ENCODE data around the gene FMN1.

FMN1 gene

GRCh38 chr15:32790352-32790999, 404.0 kb downstream of the FMN1 start:
- Histone ChIP-seq H3K4me1 (no peaks in the 10 kb centered on the region), H3K4me3 (no peak overlapping the region), H3K36me3 (no peaks in the 10 kb centered on the region), H3K9me3 (no peaks in the 10 kb centered on the region), H3K27me3 (no peaks in the 10 kb centered on the region), H3K27ac (no peak overlapping the region)
- TF ChIP-seq, protein P1, sequence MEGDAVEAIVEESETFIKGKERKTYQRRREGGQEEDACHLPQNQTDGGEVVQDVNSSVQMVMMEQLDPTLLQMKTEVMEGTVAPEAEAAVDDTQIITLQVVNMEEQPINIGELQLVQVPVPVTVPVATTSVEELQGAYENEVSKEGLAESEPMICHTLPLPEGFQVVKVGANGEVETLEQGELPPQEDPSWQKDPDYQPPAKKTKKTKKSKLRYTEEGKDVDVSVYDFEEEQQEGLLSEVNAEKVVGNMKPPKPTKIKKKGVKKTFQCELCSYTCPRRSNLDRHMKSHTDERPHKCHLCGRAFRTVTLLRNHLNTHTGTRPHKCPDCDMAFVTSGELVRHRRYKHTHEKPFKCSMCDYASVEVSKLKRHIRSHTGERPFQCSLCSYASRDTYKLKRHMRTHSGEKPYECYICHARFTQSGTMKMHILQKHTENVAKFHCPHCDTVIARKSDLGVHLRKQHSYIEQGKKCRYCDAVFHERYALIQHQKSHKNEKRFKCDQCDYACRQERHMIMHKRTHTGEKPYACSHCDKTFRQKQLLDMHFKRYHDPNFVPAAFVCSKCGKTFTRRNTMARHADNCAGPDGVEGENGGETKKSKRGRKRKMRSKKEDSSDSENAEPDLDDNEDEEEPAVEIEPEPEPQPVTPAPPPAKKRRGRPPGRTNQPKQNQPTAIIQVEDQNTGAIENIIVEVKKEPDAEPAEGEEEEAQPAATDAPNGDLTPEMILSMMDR (IDR thresholded peaks at IDR 0.05) = no peak
- intact Hi-C loops (cut with DNase I; ENCODE audit: low total_unique reads) = no loop called here
- DNase-seq = no peak

DNA sequence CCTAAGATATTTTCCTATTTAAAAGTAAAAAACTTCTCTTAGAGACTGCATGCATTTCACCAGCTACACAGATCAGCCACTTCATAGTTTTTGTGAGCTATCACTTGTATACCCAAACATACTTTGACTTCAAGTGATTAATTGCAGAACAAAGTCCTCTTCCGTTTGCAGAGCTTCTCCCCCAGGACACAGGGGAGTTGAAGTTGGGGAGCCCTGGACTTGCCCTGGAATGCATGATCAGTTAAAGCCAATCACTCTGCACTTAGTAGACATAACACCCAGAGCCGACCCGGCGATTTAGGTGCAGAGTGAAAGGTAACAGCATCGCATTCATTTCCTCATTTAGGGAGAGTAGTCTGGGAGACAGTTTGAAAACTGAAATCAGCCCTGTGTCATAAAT, 406.6 kb downstream of the FMN1 start:
- Histone ChIP-seq H3K9me3 (no peaks in the 10 kb centered on the region), H3K4me1 (no peaks in the 10 kb centered on the region), H3K27me3 (no peaks in the 10 kb centered on the region), H3K36me3 (no peaks in the 10 kb centered on the region), H3K27ac (no peak overlapping the region), H3K4me3 (no peak overlapping the region)
- intact Hi-C loops (cut with DNase I; ENCODE audit: low total_unique reads) = no loop called here
- DNase-seq = no peak
- TF ChIP-seq, protein P1 (IDR thresholded peaks at IDR 0.05) = no peak

GRCh38 chr15:32786906-32787305, 407.6 kb downstream of the FMN1 start:
- Histone ChIP-seq H3K27me3 (no peaks in the 10 kb centered on the region), H3K27ac (no peak overlapping the region), H3K4me1 (no peaks in the 10 kb centered on the region), H3K4me3 (no peak overlapping the region), H3K36me3 (no peaks in the 10 kb centered on the region), H3K9me3 (no peaks in the 10 kb centered on the region)
- intact Hi-C loops (cut with DNase I; ENCODE audit: low total_unique reads) = no loop called here
- DNase-seq = no peak
- TF ChIP-seq, protein P1 (IDR thresholded peaks at IDR 0.05) = no peak

GRCh38 chr15:32784581-32784980, 409.9 kb downstream of the FMN1 start:
- no peak for DNase-seq
- Histone ChIP-seq H3K27ac (no peak overlapping the region), H3K27me3 (no peaks in the 10 kb centered on the region), H3K9me3 (no peaks in the 10 kb centered on the region), H3K36me3 (no peaks in the 10 kb centered on the region), H3K4me3 (no peak overlapping the region), H3K4me1 (no peaks in the 10 kb centered on the region)
- intact Hi-C loops (cut with DNase I; ENCODE audit: low total_unique reads) = no loop called here
- TF ChIP-seq, protein P1 (IDR thresholded peaks at IDR 0.05) = no peak

- Histone ChIP-seq H3K27ac (no peak overlapping the region), H3K27me3 (no peaks in the 10 kb centered on the region), H3K36me3 (no peaks in the 10 kb centered on the region), H3K4me1 (no peaks in the 10 kb centered on the region), H3K4me3 (no peak overlapping the region), H3K9me3 (peaks cover 0 to 6% (median 4%) of the 10 kb centered on the region in 3 donors)
- intact Hi-C loops (cut with DNase I; ENCODE audit: low total_unique reads) = no loop called here
- TF ChIP-seq, protein P1 (IDR thresholded peaks at IDR 0.05) = no peak
- no peak for DNase-seq
These were observed 412.7 kb downstream of the FMN1 start for GRCh38 chr15:32781781-32782180.
